ENCODE measurements around the gene ADM2.

GRCh38 chr22:50522208-50522805 is 41.0 kb downstream of the ADM2 start:
- no peak for TF ChIP-seq CTCF (conservative IDR thresholded peaks at IDR 0.05)
- no peak for TF ChIP-seq EZH2 (IDR thresholded peaks at IDR 0.05; ENCODE audit: low read depth)
